ENCODE measurements around the gene TBC1D24. TPM values are rescaled to one million over a fixed set of nuclear protein-coding genes. Genes with fewer than 3 reads are reported as not detected.

Gene TBC1D24
- total and polyA plus RNA-seq, 2 experiments from 2014 or later: 10.2 to 23.6 TPM

DNA sequence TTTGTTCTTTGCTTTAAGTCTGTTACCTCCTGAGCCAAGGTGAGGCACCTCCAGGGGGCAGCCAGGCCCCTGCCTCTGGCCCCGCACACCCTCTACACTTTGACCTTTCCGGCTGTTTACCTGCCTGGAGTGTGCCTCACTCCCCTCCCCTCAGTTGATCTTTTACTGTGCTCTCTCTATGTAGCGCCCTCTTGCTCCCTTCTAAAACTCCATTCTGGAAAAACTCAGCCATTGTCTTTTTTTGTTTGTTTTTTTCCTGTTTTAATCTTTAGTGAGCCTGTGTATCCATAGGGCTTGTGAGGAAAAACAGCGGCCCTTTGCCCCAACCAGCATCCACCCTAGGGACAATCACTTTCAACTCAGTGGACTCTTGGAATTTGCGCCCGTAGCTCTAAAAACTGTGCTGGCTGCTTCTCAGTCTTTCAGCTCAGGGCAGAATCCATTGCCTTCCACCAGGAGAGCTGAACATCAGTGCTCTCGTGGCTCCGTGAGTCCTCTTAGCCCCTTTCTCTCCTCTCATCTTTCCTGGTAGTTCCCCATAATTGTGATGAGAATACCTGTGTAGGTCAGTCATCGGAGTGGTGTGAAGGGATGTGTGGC, 49.5 kb downstream of the TBC1D24 start:
- H3K36me3 ChIP-seq: peaks cover 11% of the 10 kb centered on the region

DNA sequence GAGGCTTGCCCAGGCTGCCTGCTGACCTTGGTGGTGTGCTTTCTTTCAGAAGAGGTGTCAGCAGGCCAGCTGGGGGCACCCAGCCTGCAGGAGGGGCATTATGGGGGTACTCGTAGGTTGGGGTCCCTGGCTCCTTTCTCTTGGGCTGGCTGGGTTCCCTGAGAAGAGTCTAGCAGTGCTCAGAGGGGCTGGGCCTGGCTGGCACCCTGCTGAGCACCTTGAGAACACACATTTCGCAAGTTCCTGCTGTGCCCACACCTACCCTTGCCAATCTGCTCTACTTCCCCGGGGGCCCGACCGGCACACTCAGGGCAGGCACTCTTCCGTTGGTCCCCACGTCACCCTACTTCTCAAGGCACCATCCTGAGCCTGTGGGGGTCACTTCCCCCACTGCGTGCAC, 51.2 kb downstream of the TBC1D24 start:
- H3K9me3 ChIP-seq (ENCODE audit: low read depth): no peaks in the 10 kb centered on the region
- DNase-seq (ENCODE audit: low read depth in 1 of 2, low spot score in 1 of 2): no peak
- H3K36me3 ChIP-seq: peaks cover 11% of the 10 kb centered on the region
- no peaks in the 10 kb centered on the region for H3K27me3 ChIP-seq
- H3K27ac ChIP-seq: no peak overlapping the region
- H3K4me3 ChIP-seq: no peak overlapping the region
- H3K4me1 ChIP-seq (ENCODE audit: low read depth): peaks cover 2% of the 10 kb centered on the region
- TF ChIP-seq, protein P1, sequence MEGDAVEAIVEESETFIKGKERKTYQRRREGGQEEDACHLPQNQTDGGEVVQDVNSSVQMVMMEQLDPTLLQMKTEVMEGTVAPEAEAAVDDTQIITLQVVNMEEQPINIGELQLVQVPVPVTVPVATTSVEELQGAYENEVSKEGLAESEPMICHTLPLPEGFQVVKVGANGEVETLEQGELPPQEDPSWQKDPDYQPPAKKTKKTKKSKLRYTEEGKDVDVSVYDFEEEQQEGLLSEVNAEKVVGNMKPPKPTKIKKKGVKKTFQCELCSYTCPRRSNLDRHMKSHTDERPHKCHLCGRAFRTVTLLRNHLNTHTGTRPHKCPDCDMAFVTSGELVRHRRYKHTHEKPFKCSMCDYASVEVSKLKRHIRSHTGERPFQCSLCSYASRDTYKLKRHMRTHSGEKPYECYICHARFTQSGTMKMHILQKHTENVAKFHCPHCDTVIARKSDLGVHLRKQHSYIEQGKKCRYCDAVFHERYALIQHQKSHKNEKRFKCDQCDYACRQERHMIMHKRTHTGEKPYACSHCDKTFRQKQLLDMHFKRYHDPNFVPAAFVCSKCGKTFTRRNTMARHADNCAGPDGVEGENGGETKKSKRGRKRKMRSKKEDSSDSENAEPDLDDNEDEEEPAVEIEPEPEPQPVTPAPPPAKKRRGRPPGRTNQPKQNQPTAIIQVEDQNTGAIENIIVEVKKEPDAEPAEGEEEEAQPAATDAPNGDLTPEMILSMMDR (IDR thresholded peaks at IDR 0.05; ENCODE audit: low read depth, low read length): no peak

More for the DNA sequence above, 49.5 kb downstream of the TBC1D24 start:
- Histone ChIP-seq H3K27ac (no peak overlapping the region), H3K9me3 (ENCODE audit: low read depth) (no peaks in the 10 kb centered on the region), H3K4me1 (ENCODE audit: low read depth) (peaks cover 3% of the 10 kb centered on the region), H3K4me3 (no peak overlapping the region), H3K27me3 (no peaks in the 10 kb centered on the region)
- DNase-seq (ENCODE audit: low read depth in 1 of 2, low spot score in 1 of 2): no peak
- TF ChIP-seq, protein P1 (IDR thresholded peaks at IDR 0.05; ENCODE audit: low read depth, low read length): no peak

DNA sequence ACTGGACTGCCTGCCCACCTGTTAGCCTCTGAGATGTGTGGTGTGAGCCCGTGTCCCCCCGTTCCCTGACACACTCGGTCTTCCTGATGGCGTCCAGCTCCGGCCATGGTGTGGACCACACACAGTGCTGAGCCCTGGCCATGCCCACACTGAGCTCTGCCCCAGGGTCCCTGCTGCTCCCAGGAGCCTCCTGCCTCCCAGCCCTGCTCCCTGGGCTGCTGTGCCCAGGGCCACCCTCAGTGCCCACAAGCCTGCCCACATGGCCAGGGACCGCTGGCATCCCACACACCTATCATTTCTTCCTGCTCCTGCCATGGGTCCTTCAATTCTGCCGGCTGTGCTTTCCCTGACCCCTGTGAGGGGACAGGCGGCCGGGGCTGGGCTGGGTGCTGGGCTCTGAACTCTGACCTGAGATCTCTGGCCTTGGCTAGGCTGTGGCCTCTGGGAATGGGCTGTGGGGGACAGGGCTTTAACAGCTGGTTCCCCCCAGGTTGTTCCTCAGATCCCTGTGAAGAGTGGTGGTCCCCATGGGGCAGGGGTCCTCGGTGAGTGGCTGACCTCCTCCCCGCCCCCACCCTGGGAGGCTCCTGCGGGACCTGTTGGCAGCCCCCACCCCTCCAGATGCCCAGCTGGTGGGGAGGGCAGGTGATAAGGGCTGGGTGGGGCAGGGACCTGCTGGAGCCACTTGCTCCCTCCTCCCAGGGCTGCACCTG, 52.3 kb downstream of the TBC1D24 start:
- no peak overlapping the region for H3K27ac ChIP-seq
- no peaks in the 10 kb centered on the region for H3K9me3 ChIP-seq (ENCODE audit: low read depth)
- H3K4me1 ChIP-seq (ENCODE audit: low read depth): no peaks in the 10 kb centered on the region
- H3K4me3 ChIP-seq: no peak overlapping the region
- H3K36me3 ChIP-seq: peaks cover 11% of the 10 kb centered on the region
- TF ChIP-seq, protein P1 (IDR thresholded peaks at IDR 0.05; ENCODE audit: low read depth, low read length): no peak
- no peak for DNase-seq (ENCODE audit: low read depth in 1 of 2, low spot score in 1 of 2)
- H3K27me3 ChIP-seq: no peaks in the 10 kb centered on the region

DNA sequence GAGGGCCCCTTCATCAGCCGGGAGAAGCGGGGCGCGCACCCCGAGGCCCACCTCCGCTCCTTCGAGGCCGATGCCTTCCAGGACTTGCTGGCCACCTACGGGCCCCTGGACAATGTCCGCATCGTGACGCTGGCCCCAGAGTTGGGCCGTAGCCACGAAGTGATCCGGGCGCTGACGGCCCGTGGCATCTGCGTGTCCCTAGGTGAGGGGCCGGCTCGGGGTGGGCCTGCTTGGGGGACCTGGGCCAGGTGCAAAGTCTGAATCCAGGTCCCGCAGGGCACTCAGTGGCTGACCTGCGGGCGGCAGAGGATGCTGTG, 52.8 kb downstream of the TBC1D24 start:
- Histone ChIP-seq H3K36me3 (peaks cover 11% of the 10 kb centered on the region), H3K27me3 (no peaks in the 10 kb centered on the region), H3K27ac (no peak overlapping the region), H3K4me1 (ENCODE audit: low read depth) (no peaks in the 10 kb centered on the region), H3K9me3 (ENCODE audit: low read depth) (no peaks in the 10 kb centered on the region), H3K4me3 (no peak overlapping the region)
- TF ChIP-seq, protein P1 (IDR thresholded peaks at IDR 0.05; ENCODE audit: low read depth, low read length): no peak
- DNase-seq (ENCODE audit: low read depth in 1 of 2, low spot score in 1 of 2): no peak

DNA sequence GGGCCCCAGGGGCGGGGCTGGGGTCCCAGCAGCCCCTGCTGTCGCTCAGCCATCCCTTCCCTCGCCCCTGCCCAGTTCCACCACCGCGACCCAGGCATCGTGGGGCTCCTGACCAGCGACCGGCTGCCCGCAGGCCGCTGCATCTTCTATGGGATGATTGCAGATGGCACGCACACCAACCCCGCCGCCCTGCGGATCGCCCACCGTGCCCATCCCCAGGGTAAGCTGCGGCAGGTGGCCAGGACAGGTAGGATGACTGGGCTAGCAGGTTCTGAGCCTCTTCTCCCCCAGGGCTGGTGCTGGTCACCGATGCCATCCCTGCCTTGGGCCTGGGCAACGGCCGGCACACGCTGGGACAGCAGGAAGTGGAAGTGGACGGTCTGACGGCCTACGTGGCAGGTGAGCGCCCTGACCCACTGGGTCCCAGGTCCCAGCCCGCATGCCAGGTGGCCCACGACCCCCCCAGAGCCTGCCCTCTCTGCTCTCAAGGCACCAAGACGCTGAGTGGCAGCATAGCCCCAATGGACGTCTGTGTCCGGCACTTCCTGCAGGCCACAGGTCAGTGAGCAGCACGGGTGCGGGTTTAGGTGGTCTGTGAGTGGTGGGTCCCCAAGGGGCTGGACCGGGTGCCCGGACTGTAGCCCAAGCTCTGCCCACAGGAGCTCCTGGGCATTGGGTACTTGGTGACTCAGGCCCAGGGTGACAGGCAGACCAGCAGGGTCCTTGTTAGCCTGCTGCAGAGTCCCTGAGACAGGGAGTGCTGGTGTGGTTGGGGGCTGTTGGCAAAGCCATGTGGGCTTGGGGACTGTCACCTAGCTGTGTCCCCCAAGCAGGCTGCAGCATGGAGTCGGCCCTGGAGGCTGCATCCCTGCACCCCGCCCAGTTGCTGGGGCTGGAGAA, 53.5 kb downstream of the TBC1D24 start:
- Histone ChIP-seq H3K4me1 (ENCODE audit: low read depth) (no peaks in the 10 kb centered on the region), H3K9me3 (ENCODE audit: low read depth) (no peaks in the 10 kb centered on the region), H3K27me3 (no peaks in the 10 kb centered on the region), H3K27ac (no peak overlapping the region), H3K36me3 (peaks cover 11% of the 10 kb centered on the region), H3K4me3 (no peak overlapping the region)
- TF ChIP-seq, protein P1 (IDR thresholded peaks at IDR 0.05; ENCODE audit: low read depth, low read length): no peak
- DNase-seq (ENCODE audit: low read depth in 1 of 2, low spot score in 1 of 2): no peak
